Measurements from ENCODE around the gene CADPS2.
"Not testable (repeated sequence)": the region's sequence is repeated elsewhere in the genome, so short reads cannot be mapped to it uniquely, and the experiment has no call there.

CADPS2 gene

DNA sequence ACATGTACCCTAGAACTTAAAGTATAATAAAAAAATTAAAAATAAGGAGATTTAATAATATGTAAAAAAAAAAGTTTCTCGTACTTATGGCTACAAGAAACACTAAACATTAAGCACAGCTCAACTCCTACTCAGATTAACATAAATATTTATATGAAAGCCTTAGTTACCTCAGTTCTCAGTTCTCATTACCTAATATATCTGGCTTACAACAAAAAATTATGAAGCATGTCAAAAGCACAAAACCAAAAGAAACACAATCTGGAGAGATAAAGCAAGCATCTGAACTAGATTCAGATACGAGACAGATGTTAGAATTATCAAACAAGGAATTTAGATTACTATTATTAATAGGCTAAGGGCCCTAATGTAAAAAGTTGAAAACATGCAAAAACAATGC lies 227.4 kb downstream of the CADPS2 start:
- DNase-seq: no peak

DNA sequence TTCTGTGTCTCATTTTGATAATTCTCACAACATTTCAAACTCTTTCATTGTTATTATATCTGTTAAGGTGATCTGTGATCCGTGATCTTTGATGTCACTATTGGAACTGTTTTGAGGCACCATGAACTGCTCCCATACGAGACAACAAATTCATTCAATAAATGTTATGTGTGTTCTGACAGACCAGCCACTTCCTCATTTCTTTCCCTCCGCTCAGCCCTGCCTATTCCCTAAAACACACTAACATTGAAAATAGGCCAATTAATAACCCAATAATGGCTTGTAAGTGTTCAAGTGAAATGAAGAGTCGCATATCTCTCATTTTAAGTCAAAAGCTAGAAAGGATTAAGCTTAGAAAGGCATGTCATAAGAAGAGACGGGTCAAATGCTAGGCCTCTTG lies 232.6 kb downstream of the CADPS2 start:
- DNase-seq: no peak

DNA sequence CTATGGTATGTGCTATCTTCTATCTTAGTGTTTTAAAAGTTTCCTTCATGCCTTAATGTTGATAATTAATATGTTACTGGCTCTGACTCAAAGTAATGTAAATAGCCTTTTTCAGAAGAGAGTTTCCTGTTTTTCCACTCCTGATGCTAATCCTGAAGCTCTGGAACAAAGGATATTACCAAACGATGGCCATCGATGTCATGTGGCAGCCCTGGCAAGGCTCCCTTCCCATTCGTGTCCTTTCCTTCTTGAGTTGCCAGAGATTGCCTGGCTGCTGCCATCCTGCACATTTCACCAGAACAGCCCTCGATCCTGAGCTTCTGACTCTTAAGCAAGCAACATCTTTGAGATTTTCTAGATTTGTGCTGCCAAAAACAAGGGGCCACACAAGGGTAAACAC lies 233.4 kb downstream of the CADPS2 start:
- DNase-seq: no peak

DNA sequence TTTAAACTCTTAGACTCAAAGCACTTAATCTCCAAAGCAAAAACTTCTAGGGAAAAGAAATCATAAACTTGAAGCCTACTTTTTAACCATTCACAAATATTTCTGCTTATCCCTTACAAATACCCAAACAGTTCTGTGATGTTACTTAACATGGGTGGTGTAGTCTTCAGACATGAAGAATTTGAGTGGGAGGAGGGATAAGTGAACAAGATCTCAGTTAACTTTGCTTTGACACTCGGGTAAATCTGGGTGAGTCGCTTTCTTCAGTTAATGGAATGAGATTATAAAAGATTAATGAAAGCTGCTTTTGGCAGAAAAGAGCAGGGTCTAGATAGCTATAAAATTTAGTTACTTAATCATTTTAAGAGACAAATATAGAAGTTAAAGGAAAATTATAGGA lies 234.8 kb downstream of the CADPS2 start:
- no peak for DNase-seq

DNA sequence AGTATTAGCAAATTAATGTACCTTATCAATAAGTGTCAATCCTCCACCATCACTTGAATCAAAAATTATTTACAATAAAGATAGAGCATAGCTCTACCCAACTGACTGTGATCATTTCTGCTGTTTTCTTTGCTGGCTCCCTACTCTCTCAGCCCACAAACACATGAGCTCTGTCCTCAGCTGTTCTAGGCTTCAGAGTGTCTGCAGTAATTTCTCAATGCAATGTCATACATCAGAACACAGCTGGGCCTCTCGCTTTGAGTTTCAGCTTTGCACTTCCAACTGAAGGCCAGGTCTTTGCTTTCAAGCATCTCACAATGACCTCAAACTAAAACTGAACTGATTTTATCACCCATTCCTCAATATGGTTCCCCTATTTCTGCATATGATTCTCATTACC lies 243.0 kb downstream of the CADPS2 start:
- no peak for DNase-seq

DNA sequence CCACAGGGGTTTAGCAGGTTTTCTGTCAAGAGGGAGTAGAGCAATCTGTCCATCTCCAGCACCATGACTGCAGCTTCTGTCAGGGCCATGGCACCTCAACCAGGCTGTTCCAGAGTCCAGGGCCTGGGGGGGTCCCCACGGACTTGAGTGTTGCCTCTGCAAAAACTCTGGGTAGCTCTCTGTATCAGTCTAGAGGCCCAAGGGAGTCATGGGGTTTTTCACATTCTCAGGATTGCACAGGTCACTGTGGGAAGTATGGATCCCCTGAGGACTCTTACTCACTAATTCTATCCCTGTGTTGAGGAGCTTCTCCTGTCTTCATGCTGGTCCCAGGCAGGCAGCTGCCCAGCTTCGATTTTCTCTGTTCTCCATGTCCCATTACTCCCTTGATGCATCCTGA lies 247.8 kb downstream of the CADPS2 start:
- DNase-seq: no peak

DNA sequence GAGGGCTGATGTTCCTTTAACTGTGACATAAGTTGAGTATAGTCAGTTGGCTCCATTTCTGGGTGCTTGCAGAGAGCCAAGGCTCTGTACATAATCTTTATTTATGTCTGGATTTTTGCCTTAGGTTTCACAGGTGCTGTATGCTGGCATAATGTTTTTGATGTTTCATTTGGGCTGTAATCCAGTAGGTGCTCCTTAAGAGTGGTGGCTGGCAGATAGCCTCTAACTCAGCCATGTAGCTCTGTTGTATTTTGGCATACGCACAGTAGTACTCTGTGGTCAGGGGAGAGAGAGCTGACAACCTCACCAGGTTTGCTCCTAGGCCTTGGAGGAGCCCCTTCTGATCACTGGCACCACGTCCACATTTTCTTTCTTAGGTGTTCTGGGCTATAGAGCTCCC lies 248.5 kb downstream of the CADPS2 start:
- no peak for DNase-seq

DNA sequence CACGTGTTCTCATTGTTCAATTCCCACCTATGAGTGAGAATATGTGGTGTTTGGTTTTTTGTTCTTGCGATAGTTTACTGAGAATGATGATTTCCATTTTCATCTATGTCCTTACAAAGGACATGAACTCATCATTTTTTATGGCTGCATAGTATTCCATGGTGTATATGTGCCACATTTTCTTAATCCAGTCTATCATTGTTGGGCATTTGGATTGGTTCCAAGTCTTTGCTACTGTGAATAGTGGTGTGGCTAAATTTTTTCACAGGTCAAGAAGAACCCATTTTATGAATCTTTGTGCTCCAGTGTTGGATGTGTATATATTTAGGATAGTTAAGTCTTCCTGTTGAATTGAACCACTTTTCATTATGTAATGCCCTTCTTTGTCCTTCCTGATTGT lies 250.8 kb downstream of the CADPS2 start:
- DNase-seq: not testable (repeated sequence)

DNA sequence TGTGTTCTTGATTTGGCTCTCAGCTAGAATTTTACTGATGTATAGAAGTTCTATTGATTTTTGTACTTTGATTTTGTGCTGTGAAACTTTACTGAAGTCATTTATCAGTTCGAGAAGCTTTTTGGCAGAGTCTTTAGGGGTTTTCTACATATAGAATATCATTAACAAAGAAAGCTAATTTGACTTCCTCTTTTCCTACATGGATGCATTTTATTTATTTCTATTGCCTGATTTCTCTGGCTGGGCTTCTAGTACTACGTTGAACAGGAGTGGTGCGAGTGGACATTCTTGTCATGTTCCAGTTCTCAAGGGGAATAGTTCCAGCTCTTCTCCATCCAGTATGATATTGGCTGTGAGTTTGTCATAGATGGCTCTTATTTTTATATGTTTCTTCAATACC lies 252.8 kb downstream of the CADPS2 start:
- DNase-seq: no peak

DNA sequence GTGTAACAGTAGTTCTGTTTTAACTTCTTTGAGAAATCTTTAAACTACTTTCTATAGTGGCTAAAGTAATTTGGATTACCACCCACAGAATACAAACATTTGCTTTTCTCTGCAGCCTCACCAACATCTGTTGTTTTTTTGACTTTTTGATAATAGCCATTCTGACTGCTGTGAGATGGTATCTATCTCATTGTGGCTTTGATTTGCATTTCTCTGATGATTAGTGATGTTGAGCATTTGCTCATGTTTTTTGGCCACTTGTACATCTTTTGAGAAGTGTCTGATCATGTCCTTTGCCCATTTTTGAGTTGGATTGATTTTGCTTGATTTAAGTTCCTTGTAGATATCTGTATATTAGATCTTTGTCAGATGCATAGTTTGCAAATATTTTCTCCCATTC lies 254.0 kb downstream of the CADPS2 start:
- no peak for DNase-seq

DNA sequence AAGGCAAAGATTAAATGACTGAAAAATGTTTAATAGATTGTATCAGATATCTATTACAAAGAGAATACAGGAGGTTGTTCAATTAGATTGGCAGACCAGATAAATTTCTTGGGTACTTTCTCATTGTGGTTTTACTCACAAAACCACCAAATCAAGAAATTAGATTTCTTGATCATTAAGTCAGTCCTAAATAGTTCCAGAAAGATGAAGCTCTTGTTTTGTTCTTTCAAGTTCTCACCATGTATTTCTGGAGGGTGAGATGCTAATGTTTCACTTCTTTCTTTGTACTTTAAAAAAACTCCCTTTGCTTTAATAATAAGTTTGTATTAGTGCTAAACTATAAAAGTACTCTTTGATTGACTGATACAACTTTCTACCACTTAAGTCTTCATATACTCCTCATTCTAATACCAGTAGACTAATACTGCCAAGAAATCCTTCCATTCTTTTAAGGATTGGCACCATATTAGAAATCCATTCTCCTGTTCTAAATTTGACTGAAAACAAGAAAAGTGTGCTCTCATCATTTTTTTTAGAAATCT lies 256.8 kb downstream of the CADPS2 start:
- no peak for DNase-seq

DNA sequence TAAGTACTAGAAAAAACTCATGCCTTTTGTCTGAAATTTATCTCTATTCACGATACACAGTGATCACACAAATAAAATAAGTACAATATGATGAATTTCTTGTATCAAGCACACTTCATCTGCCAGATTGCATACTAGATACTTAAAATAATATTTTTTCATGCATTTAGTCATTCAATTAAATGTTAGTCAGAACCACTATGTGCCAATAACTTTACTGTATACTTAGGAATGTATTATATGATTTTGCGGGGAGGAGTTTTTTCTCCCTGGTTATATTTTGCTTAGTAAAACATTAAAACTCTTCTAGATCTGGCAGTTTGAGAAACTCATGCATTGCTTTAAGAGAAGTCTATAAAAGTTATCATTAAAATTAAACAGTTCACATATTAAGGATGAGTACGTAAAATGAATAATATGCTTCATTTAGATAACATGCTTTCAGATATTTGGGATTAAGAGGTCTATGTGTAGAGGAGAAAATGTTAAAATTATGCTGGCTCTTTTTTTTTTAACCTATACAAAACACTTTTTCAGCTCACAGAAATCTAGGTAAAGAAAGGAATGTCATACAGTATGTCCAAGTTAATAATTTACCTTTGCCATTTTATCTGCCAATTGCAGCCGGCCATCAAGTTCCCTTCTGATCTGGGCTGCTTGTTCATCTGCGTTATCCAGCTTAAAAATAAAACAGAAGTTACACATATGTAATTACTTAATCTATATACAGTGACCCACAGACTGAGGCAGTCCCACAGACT lies 257.4 kb downstream of the CADPS2 start:
- DNase-seq: no peak

DNA sequence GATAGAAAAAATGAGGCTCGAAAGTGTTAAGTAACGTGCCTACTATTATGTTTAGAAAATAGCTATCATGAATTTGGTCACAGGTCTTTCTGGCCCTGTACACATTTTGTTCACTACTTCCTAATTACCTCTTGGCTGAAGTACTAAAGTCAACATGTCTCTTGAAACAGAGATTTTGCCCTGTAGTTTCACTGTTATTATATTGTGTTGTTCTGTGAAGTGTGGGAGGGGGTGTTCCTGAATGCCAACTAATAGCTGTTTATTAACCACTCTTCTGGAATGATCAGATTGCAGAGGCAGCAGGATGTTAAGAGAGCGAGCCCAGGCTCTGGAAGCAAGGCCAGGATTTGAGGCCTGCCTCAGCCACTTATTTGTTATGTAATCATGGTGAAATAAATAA lies 259.5 kb downstream of the CADPS2 start:
- no peak for DNase-seq

DNA sequence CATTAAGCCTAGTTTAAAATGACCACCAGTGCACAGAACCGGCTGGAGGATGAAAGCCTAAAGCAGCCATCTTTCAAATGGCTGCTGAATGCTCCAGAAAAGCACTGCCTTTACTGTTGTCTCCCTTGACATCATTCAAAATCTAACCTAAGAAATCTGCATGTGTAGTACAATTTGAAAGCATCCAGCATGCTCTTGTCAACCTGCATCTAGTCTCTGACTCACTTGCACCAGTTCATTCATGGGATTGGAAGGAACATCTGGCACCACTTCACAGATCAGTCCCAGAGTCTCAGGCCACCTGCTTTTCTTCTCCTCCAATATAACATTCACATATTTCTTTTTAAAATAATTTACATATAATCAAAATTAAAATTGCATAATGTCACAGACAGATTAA lies 263.6 kb downstream of the CADPS2 start:
- DNase-seq: no peak

DNA sequence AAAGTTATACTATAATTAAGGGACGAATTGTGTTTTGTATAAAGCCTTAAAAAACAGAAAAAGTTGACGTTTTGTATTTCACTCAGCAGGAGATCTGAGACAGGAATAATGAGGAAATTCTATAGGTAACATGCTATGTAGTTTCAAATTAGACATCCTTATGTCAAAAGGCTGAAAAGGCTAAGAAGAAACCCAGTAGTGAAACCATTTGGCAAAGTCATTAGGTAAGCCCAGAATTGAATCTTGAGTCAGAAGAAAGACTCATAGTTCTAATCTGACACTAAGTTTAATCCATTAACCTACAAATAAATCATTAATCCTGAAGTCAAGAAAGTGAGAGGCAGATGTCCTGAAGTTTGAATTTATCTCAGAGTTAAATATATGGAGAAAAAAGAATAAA lies 266.6 kb downstream of the CADPS2 start:
- DNase-seq: no peak

DNA sequence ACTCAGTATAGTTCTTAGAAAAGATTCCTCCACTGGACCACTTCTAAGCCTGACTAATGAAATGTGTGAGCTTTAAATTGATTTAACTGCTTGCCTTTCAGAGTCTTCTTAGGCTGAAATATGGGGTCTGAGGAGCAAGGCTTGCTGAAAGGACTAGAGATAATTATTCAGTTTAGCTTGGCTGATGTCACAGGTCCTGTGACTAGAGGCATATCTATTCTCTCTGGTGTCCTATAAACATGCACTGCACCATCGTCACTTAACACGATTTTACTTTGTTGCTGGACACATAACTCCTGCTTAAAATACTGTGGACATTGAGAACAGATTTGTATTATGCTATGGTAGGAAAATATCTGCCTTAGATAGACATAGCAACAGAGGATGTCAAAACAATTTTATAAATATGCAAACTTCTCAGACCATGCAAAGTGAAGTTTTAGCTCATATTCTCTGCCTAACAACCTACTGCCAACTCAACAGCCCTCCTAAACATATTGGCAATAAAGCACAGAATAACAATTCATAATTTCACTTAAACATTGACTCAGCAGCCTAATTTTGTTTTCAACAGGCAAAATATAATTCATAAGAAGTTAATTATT lies 267.6 kb downstream of the CADPS2 start:
- DNase-seq: no peak

DNA sequence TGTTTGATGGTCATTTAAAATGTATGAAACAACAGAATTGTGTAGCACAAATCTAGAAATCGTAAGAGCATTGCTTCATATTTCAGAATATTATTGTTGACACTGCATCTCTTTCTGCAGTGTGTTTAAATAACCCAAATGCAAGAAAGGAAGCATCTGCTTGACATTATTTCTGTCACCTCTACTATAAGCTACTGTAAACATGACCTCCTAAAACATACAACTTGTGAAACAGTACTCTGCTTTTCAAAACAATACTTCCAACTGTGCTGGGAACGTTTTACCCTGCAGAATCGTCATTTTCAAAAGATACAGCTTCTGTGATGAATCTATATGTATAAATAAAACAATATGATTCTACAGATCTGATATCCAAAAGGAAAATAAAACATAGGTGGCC lies 269.3 kb downstream of the CADPS2 start:
- no peak for DNase-seq

DNA sequence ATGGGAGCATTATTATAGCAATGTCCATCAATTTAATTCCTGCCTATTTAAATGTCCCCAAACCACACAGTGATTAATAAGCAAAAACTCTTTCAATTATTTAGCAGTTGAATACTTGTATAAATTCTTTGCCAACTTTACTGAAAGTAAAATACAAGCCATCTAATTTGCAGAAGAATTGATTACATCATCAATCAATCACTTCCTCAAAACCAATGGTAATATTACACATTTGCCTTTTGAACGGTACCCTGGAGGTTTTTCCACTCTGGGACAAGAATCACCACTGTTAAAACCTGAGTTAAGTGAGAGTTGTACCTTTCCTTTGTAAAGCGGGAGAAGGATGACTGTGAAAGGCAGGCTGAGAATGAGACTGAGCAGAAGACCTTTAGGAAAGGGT lies 280.3 kb downstream of the CADPS2 start:
- DNase-seq: no peak

DNA sequence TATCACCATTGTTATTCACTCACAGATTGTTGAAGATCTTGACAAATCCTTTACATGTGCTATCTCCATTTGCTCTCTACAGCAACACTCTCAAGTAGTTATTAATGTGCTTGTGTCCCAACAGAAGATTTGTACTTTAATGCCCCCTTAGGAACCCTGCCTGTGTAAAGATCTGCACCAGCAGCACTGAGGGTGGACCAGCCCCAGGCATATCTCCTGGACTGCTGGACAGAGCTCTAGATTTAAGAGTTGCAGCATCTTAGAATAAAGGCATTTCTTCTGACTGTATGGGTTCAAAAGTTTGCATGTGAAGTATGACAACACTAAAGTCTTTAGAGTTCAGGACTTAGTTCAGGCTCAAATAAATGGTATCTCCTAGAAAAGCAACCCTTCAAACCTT lies 282.0 kb downstream of the CADPS2 start:
- no peak for DNase-seq

DNA sequence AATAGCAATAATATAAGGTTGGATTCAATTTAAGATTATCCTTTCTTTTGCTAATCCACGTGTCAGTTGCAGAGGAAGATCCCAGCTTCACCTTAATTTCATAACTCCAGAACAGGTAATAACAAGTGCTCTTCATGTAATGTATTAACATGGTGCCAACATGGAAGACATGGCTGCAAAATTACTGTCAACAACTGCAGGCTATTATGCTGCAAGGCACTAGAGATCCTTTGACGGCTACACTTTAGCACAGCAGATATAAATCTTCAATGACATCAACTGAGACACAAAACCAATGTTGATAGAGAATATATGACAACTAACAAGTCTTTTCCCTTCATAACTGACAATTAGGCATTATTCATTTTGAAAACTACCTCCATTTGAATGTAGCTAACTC lies 283.5 kb downstream of the CADPS2 start:
- DNase-seq: no peak

DNA sequence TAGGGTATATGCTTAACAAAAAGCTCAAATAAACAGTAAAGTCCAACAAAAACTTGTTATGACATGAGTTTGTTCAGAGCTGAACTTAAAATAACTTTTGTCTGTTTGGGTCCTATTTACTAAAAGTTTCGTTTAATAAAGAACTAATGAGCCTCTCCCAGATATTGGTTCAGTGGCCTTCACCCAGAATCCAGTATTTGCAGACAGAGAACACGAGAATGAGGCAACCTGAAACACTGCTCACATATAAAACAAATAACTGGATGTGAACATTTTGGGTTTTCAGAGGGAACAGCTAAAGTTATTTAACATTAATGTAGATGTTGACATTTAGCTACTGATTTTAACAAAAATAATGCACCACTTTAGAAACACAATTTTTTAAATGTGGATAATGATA lies 285.6 kb downstream of the CADPS2 start:
- DNase-seq: no peak

DNA sequence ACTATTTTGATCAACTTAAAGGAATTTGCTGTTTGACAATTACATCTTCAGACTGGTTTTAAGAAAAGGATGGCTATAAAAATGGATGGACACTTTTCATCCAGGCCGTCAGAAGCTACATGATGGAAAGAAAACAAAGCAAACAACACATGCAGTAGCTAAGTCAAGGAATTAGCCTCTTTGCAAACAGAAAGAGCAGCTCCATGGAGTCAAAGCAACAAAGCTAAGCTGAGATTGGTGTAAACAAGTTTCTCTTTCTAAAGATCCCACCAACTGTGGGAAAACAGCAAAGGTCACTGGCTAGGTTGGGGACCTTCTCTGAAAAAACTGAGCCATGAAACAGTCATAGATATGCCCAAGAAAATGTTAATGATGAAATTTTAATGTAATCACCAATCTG lies 286.2 kb downstream of the CADPS2 start:
- DNase-seq: no peak

DNA sequence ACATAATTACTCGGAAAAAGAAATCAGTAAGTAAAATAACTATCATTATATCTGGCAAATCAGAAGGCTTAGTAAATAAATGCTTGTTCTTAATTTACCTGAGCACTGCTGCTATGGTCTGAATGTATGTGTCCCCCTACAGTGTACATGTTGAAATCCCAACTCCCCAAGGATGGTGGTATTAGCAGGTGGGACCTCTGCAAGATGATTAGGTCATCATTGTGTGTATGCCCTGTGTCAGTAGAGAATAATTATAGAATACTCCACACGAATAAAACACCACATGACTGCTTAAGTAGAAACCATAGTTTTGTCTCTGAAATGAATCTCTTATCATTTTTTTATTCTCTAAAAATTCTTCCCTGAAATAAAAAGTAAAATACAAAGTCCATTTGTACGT lies 289.0 kb downstream of the CADPS2 start:
- no peak for DNase-seq

DNA sequence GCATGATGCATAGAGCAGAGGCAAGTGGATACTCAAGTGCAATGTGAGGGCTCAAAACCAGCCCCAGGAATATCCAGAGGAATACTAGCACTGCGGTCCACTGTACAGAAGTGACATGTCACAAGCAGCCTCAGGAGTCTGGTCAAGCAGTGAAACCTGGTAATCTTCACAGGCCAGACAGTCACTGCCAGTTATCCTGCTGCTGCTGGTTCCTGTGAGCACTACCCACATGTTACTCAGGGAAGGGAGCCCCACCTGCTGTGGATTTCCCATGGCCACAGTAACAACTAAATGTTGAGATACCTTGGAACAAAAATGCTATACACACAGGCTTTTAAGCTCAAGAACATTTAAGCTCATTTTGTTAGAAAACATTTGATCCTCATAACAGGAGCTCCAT lies 290.4 kb downstream of the CADPS2 start:
- DNase-seq: no peak

DNA sequence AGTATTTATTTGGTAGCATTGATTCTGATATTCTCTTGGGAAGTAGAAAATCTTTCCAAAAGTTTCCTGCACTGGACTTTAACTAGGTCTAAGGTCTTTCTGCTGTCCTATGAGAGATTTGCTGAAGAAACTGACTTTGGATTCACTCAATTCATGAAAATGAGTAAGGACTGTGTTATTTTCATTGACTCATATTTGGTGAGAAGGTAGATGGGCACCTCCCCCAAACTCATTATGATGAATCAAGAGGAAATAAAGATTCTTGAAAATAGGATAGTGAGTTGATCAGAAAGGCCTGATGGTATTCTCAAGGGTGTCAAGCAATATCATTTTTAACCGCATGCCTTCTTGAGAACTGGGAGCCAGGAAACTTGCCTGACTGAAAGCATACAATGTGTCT lies 297.6 kb downstream of the CADPS2 start:
- DNase-seq: no peak

All from DMS 273 treated with DMSO at 0.1 percent for 48 hours (cell line).